ENCODE data around the gene KCNMB1. TPM values are rescaled to one million over a fixed set of nuclear protein-coding genes. Genes with fewer than 3 reads are reported as not detected.

KCNMB1 gene
- total and polyA plus RNA-seq, 8 donors, result 0.29 to 19.8 (median 5.5) TPM

DNA sequence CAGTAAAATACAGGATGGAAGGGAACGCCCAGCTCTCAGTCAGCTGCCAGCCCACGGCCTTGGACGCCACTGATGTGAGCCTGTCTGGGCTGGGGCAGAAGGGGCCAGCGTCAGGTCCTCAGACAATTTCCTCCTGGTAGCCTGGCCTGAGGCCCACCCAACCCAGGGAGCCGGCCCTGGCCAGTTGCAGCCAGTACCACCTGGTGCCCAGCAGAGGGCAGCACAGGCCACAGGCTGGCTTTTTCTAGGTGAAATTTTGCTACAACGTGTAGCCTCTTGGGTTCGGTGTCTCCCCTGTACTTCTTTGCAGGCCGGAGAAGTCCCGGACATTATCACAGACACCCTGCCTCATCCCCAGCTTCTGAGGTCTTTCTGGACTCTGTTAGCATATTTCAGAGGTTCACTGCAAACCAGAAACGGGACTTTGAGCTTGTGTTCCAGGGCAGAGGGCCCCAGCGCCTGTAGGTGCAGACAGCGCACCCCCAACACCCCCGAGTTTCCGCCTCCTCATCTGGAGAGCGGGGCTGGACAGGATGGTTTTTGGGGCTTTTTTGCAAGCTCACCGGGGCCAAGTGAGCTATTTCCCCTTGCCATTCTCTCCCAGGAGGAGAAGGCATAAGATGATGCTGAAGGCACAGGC is 45.9 kb upstream of the KCNMB1 start:
- Histone ChIP-seq H3K27ac (no peak overlapping the region), H3K4me1 (peaks cover 0 to 6% (median 6%) of the 10 kb centered on the region in 4 donors), H3K9me3 (no peaks in the 10 kb centered on the region), H3K27me3 (peaks cover 0 to 21% (median 6%) of the 10 kb centered on the region in 3 donors), H3K4me3 (no peak overlapping the region), H3K36me3 (no peaks in the 10 kb centered on the region)
- intact Hi-C loops (cut with DNase I; ENCODE audit: low total_unique reads), result loop anchor here (5.0 kb wide), 1 partner anchor 197 kb away; no protein-coding TSS in a partner anchor
- no peak for TF ChIP-seq EP300 (IDR thresholded peaks at IDR 0.05)
- TF ChIP-seq POLR2A (IDR thresholded peaks at IDR 0.05), result no peak
- TF ChIP-seq, protein P1, sequence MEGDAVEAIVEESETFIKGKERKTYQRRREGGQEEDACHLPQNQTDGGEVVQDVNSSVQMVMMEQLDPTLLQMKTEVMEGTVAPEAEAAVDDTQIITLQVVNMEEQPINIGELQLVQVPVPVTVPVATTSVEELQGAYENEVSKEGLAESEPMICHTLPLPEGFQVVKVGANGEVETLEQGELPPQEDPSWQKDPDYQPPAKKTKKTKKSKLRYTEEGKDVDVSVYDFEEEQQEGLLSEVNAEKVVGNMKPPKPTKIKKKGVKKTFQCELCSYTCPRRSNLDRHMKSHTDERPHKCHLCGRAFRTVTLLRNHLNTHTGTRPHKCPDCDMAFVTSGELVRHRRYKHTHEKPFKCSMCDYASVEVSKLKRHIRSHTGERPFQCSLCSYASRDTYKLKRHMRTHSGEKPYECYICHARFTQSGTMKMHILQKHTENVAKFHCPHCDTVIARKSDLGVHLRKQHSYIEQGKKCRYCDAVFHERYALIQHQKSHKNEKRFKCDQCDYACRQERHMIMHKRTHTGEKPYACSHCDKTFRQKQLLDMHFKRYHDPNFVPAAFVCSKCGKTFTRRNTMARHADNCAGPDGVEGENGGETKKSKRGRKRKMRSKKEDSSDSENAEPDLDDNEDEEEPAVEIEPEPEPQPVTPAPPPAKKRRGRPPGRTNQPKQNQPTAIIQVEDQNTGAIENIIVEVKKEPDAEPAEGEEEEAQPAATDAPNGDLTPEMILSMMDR (IDR thresholded peaks at IDR 0.05), result peak in 5 of 7 experiments; percentile 80 to 98 (median 96)
- no peak for TF ChIP-seq POLR2AphosphoS5 (IDR thresholded peaks at IDR 0.05)
- DNase-seq, result peak; percentile 69 to 87
- 34 to 53% (median 43%) methylated on average over 10 to 16 of the region's 16 CpGs for WGBS, 5 donors

DNA sequence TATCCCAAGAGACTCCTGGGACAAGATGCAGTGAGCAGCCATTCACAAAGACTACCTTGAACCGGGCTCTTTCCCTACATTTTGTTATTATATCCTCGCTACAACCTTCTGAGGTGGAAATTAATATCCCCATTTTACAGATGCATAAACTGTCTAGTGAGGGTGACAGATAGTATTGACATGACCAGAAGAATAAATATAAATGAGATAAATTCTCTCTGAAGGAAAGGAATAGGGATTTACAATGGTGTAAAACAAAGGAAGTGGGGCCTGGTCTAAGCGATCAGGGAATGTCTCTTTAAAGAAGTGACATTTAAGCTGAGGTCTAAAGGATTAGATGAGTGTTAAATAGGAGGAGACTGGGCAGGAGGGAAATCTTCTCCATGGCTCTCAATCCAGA is 43.5 kb upstream of the KCNMB1 start:
- intact Hi-C loops (cut with DNase I; ENCODE audit: low total_unique reads), result no loop called here
- WGBS, 5 donors, result 92 to 95% (median 94%) methylated on average over 3 of the region's 3 CpGs
- Histone ChIP-seq H3K9me3 (no peaks in the 10 kb centered on the region), H3K4me3 (no peak overlapping the region), H3K27me3 (peaks cover 0 to 28% (median 6%) of the 10 kb centered on the region in 3 donors), H3K36me3 (no peaks in the 10 kb centered on the region), H3K4me1 (peaks cover 0 to 6% (median 6%) of the 10 kb centered on the region in 4 donors), H3K27ac (no peak overlapping the region)
- DNase-seq, result no peak
- TF ChIP-seq EP300 (IDR thresholded peaks at IDR 0.05), result no peak
- TF ChIP-seq, protein P1 (IDR thresholded peaks at IDR 0.05), result no peak
- no peak for TF ChIP-seq POLR2A (IDR thresholded peaks at IDR 0.05)
- TF ChIP-seq POLR2AphosphoS5 (IDR thresholded peaks at IDR 0.05), result no peak

DNA sequence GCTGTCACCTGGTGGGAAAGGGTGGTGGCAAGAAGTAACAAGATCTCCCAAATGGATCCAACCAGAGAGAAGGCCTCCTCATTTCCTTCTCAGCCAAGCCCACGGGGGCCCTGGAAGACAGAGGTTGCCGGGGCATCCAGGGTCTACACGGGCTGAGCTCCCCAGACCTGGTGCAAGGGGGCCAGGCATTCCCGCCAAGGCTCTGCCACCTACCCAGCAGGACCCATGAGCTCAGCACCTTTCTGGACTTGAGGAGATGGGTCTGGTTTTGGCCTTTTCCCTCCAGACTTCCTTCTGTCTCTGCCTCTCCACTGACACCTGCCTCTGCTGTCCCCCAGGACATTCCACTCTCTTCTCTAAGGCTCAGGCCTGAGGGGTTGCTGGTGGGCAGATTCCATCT is 42.4 kb upstream of the KCNMB1 start:
- Histone ChIP-seq H3K4me1 (peaks cover 0 to 6% (median 6%) of the 10 kb centered on the region in 4 donors), H3K36me3 (no peaks in the 10 kb centered on the region), H3K4me3 (no peak overlapping the region), H3K27ac (no peak overlapping the region), H3K9me3 (no peaks in the 10 kb centered on the region), H3K27me3 (peaks cover 0 to 28% (median 6%) of the 10 kb centered on the region in 3 donors)
- intact Hi-C loops (cut with DNase I; ENCODE audit: low total_unique reads), result no loop called here
- 67 to 82% (median 74%) methylated on average over 3 to 4 of the region's 4 CpGs for WGBS, 5 donors
- DNase-seq, result no peak
- TF ChIP-seq, protein P1 (IDR thresholded peaks at IDR 0.05), result no peak
- no peak for TF ChIP-seq POLR2A (IDR thresholded peaks at IDR 0.05)
- TF ChIP-seq POLR2AphosphoS5 (IDR thresholded peaks at IDR 0.05), result no peak
- TF ChIP-seq EP300 (IDR thresholded peaks at IDR 0.05), result no peak

DNA sequence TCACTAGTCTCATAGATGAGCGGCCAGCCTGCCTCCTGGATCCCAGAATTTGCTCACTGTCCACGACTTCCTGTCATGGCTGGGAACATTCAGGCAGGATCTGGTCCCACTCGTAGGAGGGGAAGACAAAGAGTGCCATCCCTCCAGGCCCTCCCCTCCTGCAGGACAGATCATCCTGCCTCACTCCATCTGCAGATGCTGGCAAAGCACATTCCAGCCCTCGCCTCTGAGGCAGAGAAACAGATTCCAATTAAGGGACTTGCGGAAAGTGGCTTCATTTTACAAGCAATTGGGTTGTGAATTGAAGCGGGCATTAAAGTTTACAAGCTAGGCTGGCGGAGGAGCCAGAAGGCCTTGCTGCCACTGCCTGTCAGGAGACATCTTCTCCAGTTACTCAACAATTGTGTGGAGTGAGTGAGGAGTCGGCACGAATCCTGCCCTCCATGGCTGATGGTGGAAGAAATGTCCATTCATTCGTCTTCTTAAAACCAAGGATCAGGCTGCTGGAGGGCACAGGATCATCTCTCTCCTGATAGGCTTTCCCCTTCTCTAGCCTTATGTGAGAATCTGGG is 41.8 kb upstream of the KCNMB1 start:
- Histone ChIP-seq H3K27me3 (peaks cover 0 to 28% (median 6%) of the 10 kb centered on the region in 3 donors), H3K36me3 (no peaks in the 10 kb centered on the region), H3K4me1 (peaks cover 0 to 6% (median 6%) of the 10 kb centered on the region in 4 donors), H3K27ac (no peak overlapping the region), H3K4me3 (no peak overlapping the region), H3K9me3 (no peaks in the 10 kb centered on the region)
- WGBS, 5 donors, result 85 to 88% (median 86%) methylated on average over 8 to 10 of the region's 10 CpGs
- no peak for TF ChIP-seq POLR2A (IDR thresholded peaks at IDR 0.05)
- TF ChIP-seq POLR2AphosphoS5 (IDR thresholded peaks at IDR 0.05), result no peak
- TF ChIP-seq, protein P1 (IDR thresholded peaks at IDR 0.05), result no peak
- TF ChIP-seq EP300 (IDR thresholded peaks at IDR 0.05), result no peak
- intact Hi-C loops (cut with DNase I; ENCODE audit: low total_unique reads), result no loop called here
- no peak for DNase-seq
